PC-3 (cell line): ENCODE measurements around the gene SDK2.

Experiments
- EZH2phosphoT487 ChIP-seq: fragments of 300-600 bp; sonication (generic); IDR thresholded peaks from 2 replicates; pipeline ENCODE4 v1.6.1; 2018; ENCODE audit warnings: mild to moderate bottlenecking, antibody characterized with exemption, low read length, borderline replicate concordance
- TF ChIP-seq, protein P1 (sequence below): fragments of 300-600 bp; sonication (generic); conservative IDR thresholded peaks from 2 replicates; pipeline ENCODE4 v1.5.1; 2017; ENCODE audit warnings: antibody characterized with exemption, low read depth, mild to moderate bottlenecking, low read length

- TF ChIP-seq, protein P1, sequence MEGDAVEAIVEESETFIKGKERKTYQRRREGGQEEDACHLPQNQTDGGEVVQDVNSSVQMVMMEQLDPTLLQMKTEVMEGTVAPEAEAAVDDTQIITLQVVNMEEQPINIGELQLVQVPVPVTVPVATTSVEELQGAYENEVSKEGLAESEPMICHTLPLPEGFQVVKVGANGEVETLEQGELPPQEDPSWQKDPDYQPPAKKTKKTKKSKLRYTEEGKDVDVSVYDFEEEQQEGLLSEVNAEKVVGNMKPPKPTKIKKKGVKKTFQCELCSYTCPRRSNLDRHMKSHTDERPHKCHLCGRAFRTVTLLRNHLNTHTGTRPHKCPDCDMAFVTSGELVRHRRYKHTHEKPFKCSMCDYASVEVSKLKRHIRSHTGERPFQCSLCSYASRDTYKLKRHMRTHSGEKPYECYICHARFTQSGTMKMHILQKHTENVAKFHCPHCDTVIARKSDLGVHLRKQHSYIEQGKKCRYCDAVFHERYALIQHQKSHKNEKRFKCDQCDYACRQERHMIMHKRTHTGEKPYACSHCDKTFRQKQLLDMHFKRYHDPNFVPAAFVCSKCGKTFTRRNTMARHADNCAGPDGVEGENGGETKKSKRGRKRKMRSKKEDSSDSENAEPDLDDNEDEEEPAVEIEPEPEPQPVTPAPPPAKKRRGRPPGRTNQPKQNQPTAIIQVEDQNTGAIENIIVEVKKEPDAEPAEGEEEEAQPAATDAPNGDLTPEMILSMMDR: no peak
- TF ChIP-seq EZH2phosphoT487: no peak
Observed at GRCh38 chr17:73476890-73477350, 167.3 kb downstream of the SDK2 start.
